DND-41 (cell line): ENCODE data around the gene SND1.

Experiments used
- CTCF ChIP-seq: IDR thresholded peaks from 2 replicates; pipeline ENCODE4 v1.5.1; 2012; ENCODE audit warnings: borderline replicate concordance, low read length, moderate library complexity, mild to moderate bottlenecking; ENCODE audit not compliant: poor library complexity, severe bottlenecking; ENCODE audit errors: extremely low read depth
- EZH2 ChIP-seq: IDR thresholded peaks from 3 replicates; pipeline ENCODE4 v1.6.1; 2012; ENCODE audit warnings: borderline replicate concordance, low read depth, mild to moderate bottlenecking, moderate library complexity, low read length, inconsistent platforms; ENCODE audit not compliant: severe bottlenecking

GRCh38 chr7:127769137-127769536 lies 117.1 kb downstream of the SND1 start:
- no peak for TF ChIP-seq EZH2
- TF ChIP-seq CTCF, result no peak
